CD4-positive, alpha-beta T cell treated with Interleukin-6 at 100 ng/mL for 8 hours (primary cell): Measurements from ENCODE around the gene FGF8.

ENCODE experiments used
- DNase-seq: peaks from one replicate; pipeline ENCODE4 v3.0.0-alpha.2; 2020; ENCODE audit warnings: mixed read lengths, low spot score

The FGF8 gene

GRCh38 chr10:101726115-101726387, 49.9 kb downstream of the FGF8 start:
- DNase-seq: no peak

- DNase-seq: no peak
Measured at GRCh38 chr10:101725296-101726114, 50.4 kb downstream of the FGF8 start.

GRCh38 chr10:101724446-101724845, 51.5 kb downstream of the FGF8 start:
- DNase-seq: no peak

GRCh38 chr10:101723176-101723575, 52.7 kb downstream of the FGF8 start:
- no peak for DNase-seq

GRCh38 chr10:101721806-101722205, 54.1 kb downstream of the FGF8 start:
- DNase-seq: no peak

- no peak for DNase-seq
Measured at GRCh38 chr10:101720606-101721230, 55.2 kb downstream of the FGF8 start.
